Urinary bladder (tissue), 4 donors: ENCODE data around the gene DVL1. TPM values are rescaled to one million over a fixed set of nuclear protein-coding genes. Genes with fewer than 3 reads are reported as not detected.
"Not testable (repeated sequence)": the region's sequence is repeated elsewhere in the genome, so short reads cannot be mapped to it uniquely, and the experiment has no call there.

Source experiments
- DNase-seq: peaks from one replicate; pipeline ENCODE4 v3.0.0-alpha.2; 2015; ENCODE audit errors: extremely low spot score
- H3K27ac ChIP-seq: one replicate; pipeline ENCODE4 v1.5.1; 2013; ENCODE audit warnings: low read depth, mild to moderate bottlenecking, moderate library complexity
- H3K36me3 ChIP-seq: one replicate; pipeline ENCODE4 v1.6.1; 2013; ENCODE audit warnings: mild to moderate bottlenecking, moderate library complexity; ENCODE audit not compliant: insufficient read depth
- H3K4me1 ChIP-seq: one replicate; pipeline ENCODE4 v1.6.1; 2013; ENCODE audit warnings: mild to moderate bottlenecking, moderate library complexity; ENCODE audit not compliant: insufficient read depth
- H3K4me3 ChIP-seq: one replicate; pipeline ENCODE4 v1.5.1; 2013; ENCODE audit warnings: low read depth, low read length
- WGBS: extraction: QIAGEN DNeasy Blood & Tissue Kit; methylation state at CpG from one replicate; pipeline ENCODE4 v1.1.7; 2013; 5-methylcytosine and 5-hydroxymethylcytosine counted together
- polyA plus RNA-seq: library from polyadenylated mRNA; stranded (reverse); fragments of 200-250 nt; gene quantifications from one replicate; pipeline ENCODE4 v1.2.3, GENCODE V29; 2013
- total RNA-seq: library from RNA; depleted of rRNA; stranded (reverse); fragments of >200 nt; gene quantifications from one replicate; pipeline ENCODE4 v1.2.3, GENCODE V29; 2014
- donor health status: healthy with polysubstance abuse.
- donor health status: healthy.

DVL1 gene
- total and polyA plus RNA-seq, 2 donors: 26.4 to 69.0 TPM

DNA sequence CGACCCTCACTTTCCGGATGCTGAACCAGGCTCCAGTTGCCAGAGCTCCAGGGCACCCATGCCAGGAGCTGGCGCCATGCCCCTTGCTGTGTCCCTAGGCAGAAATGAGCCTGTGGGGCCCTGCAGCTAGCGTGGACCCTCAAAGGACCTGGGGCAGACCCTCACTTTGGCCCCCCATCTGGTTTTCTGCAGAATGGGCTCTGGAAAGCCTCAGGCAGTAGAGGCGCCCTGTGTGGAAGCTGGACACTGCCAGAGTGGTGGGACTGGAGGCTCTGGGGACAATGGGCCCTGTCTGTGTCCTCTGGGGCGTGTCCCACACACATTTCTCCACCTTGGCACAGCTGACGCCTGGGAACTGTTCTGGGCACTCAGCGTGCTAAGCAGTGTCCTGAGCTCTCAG, 32.1 kb upstream of the DVL1 start:
- Histone ChIP-seq H3K36me3 (peaks cover 2% of the 10 kb centered on the region), H3K27ac (no peak overlapping the region), H3K4me1 (no peaks in the 10 kb centered on the region), H3K4me3 (no peak overlapping the region)
- no peak for DNase-seq
- WGBS: 80% methylated on average over 8 of the region's 8 CpGs

DNA sequence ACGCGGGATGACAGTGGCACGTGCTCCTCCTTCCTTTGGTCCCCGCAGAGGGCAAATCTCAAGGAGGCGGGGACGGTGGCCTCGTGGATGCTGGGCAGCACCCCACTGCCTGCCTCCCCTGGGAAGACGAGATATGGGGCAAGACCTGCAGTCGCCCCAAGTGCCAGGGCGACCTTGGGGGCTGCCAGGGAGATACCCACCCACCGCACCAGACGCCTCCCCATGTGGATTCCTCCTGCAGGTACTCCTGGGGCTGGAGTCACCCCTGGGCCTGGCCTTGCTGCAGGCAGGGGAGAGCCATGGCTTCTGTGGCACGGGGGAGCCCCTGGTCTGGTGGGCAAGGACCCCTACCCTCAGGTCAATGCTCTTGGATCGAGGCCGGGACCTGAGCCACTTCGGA, 31.6 kb upstream of the DVL1 start:
- 92% methylated on average over 16 of the region's 16 CpGs for WGBS
- Histone ChIP-seq H3K27ac (no peak overlapping the region), H3K4me1 (no peaks in the 10 kb centered on the region), H3K4me3 (no peak overlapping the region), H3K36me3 (peaks cover under 1% of the 10 kb centered on the region)
- DNase-seq: no peak

DNA sequence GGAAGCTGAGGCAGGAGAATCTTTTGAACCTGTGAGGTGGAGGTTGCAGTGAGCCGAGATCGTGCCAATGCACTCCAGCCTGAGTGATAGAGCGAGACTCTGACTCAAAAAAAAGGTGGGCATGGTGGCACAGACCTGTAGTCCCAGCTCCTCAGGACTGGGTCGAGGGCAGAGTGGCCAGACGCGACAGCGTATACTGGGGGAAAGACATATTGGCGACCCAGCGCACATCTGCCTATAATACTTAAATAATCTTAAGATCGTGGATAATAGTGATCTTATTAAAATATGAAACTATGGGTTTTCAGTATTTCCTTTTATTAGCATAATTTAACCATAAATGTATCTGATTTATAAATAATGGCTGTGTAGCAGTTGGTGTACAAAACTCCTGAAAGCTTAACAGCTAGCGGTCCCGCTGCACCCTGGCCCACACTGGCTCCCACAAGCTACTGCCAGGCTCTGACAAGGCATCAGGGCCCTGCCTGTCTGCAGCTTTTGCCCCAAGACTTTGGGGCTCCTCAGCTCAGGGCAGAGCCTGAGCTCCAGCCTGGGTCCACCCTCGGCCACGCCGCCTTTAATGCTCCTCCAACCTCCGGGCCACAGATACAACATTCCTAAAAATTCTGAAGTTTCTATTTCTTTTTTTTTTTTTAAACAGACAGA, 28.5 kb upstream of the DVL1 start:
- DNase-seq: no peak
- H3K27ac ChIP-seq: no peak overlapping the region
- H3K4me1 ChIP-seq: no peaks in the 10 kb centered on the region
- H3K36me3 ChIP-seq: no peaks in the 10 kb centered on the region
- 94% methylated on average over 16 of the region's 16 CpGs for WGBS
- no peak overlapping the region for H3K4me3 ChIP-seq

DNA sequence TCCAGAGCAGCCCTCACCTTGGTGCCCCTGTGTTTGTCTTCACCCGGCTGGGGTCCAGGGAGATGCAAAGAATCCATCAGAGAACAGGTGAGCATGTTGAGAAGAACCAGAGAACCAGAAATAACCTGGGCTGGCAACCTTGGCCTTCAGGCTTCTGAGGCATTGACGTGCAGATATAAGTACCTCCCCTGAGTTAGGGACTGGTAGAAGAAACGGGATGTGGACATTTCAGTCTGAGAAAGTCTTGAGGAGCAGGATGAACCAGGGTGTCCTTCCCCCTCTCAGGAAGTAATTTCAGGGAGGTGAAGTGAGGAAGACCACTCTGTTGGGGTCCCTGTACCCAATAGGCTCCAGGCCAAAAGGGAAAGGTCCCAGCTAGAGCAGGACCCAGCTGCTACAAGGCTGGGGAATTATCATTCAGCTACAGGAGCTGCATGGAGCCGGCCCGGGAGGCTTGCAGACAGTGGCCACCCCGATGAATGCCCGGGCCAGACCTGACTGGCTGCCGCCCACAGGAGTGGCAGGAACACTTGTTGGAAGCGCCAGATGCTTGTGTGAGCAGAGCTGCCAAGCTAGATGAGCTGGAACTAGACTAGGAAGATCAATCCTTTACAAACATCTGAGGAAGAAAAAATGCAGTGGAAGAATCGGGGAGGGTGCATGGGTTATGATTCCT, 27.5 kb upstream of the DVL1 start:
- H3K27ac ChIP-seq: no peak overlapping the region
- H3K4me3 ChIP-seq: no peak overlapping the region

DNA sequence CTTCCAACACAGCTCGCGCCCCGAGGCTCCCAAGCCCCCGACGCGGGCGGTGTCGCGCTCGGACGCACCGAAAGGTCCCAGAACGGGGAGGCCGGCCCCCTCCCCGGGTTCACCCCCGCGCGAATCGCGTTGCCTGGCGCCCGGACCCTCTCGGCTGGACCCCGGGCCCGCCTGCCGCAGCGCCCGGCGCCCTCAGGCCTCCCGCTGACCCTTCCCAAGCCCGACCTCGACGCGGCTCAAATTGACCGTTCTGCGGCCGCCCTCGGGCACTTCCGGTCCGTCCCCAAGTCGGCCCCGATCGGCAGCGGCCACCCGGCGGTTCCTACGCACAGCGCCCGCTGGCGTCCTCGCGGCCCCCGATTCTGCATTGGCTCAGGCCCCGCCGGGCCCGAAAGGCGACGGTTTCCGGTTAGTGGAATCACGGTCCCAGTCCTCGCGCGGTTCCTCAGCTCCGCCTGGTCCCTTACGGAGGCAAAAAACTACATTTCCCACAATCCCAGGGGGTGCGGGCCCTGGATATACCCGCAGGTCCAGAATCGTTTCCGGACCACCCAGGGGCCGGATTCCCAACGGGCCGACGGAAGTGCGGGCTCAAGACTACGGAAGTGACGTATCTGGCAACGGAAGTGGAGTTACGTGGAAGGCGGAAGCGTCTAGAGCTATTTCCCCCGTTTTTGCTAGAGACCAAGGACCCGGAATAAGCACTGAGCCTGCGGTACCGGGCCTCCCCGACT, 25.9 kb upstream of the DVL1 start, which contains the start of gene AURKAIP1:
TSS of gene AURKAIP1 (minus strand) at position 279 of the 734 bp plus-strand sequence. CDS start 451 bp downstream, outside the sequence.
- H3K27ac ChIP-seq: peak within 1 kb of the TSS; percentile 94
- no peaks in the 10 kb centered on the region for H3K36me3 ChIP-seq
- under 1% methylated on average over 85 of the region's 85 CpGs for WGBS
- peak; percentile 99 for DNase-seq
- peak within 1 kb of the TSS; percentile 84 for H3K4me3 ChIP-seq
- no peaks in the 10 kb centered on the region for H3K4me1 ChIP-seq

More for the DNA sequence above, 27.5 kb upstream of the DVL1 start:
- H3K36me3 ChIP-seq: no peaks in the 10 kb centered on the region
- whole genome bisulfite sequencing: 88% methylated on average over 10 of the region's 10 CpGs
- no peaks in the 10 kb centered on the region for H3K4me1 ChIP-seq
- no peak for DNase-seq

DNA sequence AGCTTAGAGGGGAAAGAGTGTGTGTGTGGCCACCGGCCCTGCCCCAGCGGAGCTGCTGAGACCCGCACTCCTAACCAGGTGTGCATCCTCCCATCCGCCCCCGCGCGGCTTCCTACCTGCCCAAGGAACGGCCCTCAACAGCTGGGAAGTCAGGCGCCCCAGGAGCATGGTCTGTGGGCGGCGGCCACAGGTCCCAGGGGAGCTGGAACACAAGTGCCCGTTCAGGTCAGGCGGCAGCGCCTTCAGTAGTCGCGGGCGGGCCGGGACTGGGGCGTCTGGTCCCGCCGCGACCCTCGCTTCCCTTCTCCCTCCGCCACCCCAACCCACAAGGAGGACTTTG, 25.3 kb upstream of the DVL1 start:
- peak overlapping the region; percentile 94 for H3K27ac ChIP-seq
- H3K4me1 ChIP-seq: no peaks in the 10 kb centered on the region
- WGBS: 0% methylated on average over 24 of the region's 24 CpGs
- no peaks in the 10 kb centered on the region for H3K36me3 ChIP-seq
- no peak for DNase-seq
- peak overlapping the region; percentile 84 for H3K4me3 ChIP-seq

DNA sequence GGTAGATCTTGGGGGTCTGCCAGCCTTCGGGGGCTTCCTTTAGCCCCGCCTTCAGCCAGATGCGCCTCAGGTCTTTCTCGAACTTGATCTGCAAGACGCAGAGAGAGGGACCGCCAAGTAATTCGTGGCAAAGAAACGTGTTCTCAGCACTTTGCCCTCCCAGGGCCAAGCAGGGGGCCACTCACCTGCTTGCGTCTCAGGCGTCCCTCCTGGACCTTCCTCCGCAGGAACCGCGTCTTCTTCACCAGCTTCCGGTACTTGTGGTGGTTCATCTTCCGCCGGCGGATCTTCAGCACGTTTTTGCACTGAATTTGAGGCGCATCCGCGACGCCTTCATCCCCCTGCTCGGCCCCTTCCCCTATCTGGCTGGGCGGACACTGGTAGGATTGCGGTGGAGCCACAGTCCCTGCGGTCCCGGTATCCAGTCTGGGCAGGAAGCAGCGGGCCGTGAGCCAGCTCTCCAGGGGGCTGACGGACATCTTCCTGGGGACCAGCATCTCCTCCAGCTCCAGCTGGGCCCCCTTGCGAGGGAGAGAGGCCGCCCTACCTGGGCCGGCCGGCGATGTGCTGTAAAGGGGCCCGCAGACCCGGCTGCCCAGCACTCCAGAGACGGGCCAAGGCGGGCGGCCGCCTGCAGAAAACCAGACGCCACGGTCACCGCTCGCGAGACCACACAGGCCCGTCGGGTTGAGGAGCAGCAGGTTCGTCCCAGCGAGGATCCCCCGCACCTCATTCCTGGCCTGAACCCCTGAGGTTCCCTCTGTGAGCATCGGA, 24.8 kb upstream of the DVL1 start:
- no peaks in the 10 kb centered on the region for H3K4me1 ChIP-seq
- H3K27ac ChIP-seq: no peak overlapping the region
- WGBS: 48% methylated on average over 52 of the region's 52 CpGs
- H3K36me3 ChIP-seq: no peaks in the 10 kb centered on the region
- H3K4me3 ChIP-seq: peak overlapping the region; percentile 84
- no peak for DNase-seq

DNA sequence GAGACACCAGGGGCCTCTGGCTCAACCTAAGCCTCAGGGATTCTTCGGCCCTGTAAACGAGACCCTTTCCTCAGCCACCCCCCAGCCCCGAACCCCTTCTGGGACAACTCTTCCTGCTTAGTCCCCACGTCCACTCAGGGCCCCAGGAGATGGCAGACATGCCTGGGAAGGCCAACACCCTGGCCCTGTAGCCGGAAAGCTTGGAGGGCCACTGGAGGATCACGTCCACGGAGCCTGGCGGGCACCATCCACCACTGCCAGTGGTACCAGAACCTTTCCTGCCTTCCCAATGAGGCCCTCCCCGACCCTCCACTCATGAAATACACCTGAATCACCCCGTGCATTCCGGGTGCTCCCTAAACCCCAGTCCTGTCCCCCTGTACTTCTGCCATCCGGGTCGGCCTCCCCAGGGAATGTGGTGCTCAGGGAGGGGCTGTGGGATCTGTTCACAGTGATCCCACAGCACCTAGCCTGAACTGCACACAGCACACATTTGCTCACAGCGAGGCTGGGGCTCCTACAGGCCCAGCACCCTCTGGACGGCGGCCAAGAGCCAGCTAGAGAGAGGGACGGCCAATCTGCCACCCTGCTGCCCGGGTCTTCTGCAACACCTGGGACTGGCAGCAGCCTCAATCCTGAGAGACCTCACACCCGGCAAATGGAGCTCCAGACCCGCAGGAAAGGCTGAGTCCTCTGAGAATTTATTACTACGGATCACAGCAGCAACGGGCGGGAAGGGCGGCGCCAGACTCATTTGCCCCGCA, 24.0 kb upstream of the DVL1 start:
- WGBS: 89% methylated on average over 26 of the region's 26 CpGs
- no peaks in the 10 kb centered on the region for H3K4me1 ChIP-seq
- H3K36me3 ChIP-seq: no peaks in the 10 kb centered on the region
- no peak overlapping the region for H3K27ac ChIP-seq
- no peak for DNase-seq
- no peak overlapping the region for H3K4me3 ChIP-seq

DNA sequence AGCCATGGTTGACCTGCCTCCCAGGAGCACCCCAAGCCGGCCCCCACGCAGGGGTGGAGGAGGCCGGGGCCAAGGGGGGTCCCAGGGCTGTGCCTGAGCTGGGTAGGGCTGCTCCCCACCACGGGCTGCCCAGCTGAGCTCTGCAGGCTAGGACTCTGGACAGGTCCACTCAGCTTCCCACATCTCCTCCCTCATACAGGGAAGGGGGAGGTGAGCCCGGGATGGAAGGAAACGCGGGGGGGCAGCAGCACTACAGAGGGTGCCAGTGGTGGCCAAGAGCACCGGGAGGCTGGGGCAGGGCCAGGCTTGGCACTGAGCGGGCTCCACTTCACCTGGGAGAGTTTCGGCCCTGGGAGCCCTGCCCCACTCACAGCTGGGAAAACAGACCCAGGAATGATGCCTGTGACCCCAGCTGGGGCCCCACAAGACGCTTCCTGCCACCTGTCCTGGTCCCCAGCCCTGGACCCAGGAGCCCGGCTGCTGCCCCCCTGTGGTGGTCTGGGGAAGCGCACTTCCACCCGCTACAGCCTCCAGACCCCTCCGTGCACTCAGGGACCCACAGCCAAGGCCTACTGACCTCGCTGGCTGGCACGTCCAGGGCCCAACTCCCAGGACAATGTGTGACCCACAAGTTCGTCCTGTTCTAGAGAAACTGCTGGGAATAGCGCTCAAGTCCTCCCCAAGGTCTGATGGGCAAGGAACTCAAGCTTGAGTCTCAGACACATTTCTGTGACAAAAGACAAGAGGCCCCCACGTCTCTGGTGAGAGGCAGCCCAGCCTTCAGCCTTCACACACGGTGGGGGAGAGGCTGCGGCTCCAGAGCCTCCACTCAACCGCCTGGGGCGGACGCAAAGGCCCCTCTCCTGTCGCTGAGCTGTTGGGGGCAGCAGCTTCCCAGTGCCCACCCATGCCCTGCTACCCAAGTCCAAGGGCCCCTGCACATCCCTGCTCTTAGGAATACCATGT, 22.8 kb upstream of the DVL1 start:
- Histone ChIP-seq H3K36me3 (no peaks in the 10 kb centered on the region), H3K4me1 (no peaks in the 10 kb centered on the region), H3K27ac (no peak overlapping the region), H3K4me3 (no peak overlapping the region)
- DNase-seq: no peak
- WGBS: 33% methylated on average over 26 of the region's 26 CpGs

DNA sequence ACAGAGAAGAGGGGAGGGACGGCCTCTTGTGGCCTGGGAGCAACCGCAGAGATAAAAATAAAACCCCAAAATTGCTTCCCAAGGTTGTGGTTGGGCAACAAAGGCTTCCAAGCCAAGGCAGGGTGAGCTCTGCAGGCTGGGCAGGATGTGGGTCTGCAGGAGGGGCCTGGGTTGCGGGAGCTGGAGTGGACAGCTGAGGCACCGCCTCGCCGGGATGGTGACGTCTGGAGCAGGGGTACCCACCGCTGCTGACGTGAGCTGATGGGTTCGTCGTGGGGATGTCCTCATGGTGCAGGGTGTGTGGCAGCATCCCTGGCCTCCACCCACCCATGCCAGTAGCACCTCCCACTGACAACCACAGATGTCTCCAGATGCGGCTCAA, 22.1 kb upstream of the DVL1 start:
- WGBS: 61% methylated on average over 12 of the region's 12 CpGs
- no peak overlapping the region for H3K4me3 ChIP-seq
- no peak for DNase-seq
- H3K36me3 ChIP-seq: no peaks in the 10 kb centered on the region
- H3K4me1 ChIP-seq: no peaks in the 10 kb centered on the region
- no peak overlapping the region for H3K27ac ChIP-seq

DNA sequence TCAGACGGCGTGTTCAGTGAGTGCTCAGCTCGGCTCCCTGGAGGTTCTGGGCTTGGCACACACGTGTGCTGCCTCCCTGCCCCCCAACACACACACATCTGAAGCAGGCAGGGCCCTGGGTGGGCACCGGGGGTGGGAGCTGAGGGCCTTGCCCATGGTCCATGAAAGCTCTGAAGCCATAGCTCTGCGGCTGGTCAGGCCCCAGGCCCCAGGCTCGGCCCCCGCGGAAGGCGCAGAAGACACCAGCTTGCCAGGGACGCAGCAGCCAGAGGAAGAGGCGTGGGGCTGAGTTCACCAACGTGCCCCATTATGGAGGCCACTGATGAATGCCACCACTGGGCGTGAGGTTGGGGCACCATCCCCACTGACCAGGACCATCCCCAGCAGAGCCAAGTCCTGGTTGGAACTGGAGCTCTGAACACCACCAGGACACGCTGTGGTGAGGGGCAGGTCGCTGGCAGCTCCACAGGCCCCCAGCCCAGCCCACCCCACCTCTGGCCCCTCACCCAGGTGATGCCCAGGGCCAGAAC, 21.6 kb upstream of the DVL1 start:
- no peak overlapping the region for H3K4me3 ChIP-seq
- H3K4me1 ChIP-seq: no peaks in the 10 kb centered on the region
- H3K27ac ChIP-seq: no peak overlapping the region
- 84% methylated on average over 16 of the region's 16 CpGs for WGBS
- H3K36me3 ChIP-seq: no peaks in the 10 kb centered on the region
- no peak for DNase-seq

DNA sequence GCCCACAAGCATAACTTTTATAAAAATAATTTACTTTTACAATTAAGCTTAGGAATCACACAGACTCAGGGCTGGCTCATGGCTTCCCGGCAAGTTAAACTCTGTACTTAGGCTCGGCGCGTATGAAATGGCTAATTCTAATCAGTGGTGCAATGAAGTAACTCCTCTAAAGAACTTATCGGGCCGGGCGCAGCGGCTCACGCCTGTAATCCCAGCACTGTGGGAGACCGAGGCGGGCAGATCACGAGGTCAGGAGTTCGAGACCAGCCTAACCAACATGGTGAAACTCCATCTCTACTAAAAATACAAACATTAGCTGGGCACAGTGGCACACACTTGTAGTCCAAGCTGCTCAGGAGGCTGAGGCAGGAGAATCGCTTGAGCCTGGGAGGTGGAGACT, 20.9 kb upstream of the DVL1 start:
- not testable (repeated sequence) for H3K4me3 ChIP-seq, H3K4me1 ChIP-seq, DNase-seq, H3K36me3 ChIP-seq, H3K27ac ChIP-seq
- WGBS: 93% methylated on average over 14 of the region's 14 CpGs
